HG03175 (cell line): ENCODE results near the gene ZNF410.
A peak's percentile ranks its signal among the peaks of the same experiment; 100 is the strongest.

Experiments
- ATAC-seq: cut with Tn5 transposase; IDR thresholded peaks from one replicate; pipeline ENCODE4 v1.9.1; 2021; ENCODE audit warnings: mild to moderate bottlenecking, moderate library complexity; ENCODE audit not compliant: unreplicated experiment

The ZNF410 gene

GRCh38 chr14:73949752-73950734, 63.4 kb downstream of the ZNF410 start, which contains the start of the genes COQ6 and FAM161B:
COQ6 (plus strand) TSS chr14:73950302; CDS start chr14:73950333, 31 bp downstream.
FAM161B (minus strand) TSS chr14:73950094; CDS start chr14:73950026, 68 bp downstream.
- ATAC-seq: peak; percentile 86

DNA sequence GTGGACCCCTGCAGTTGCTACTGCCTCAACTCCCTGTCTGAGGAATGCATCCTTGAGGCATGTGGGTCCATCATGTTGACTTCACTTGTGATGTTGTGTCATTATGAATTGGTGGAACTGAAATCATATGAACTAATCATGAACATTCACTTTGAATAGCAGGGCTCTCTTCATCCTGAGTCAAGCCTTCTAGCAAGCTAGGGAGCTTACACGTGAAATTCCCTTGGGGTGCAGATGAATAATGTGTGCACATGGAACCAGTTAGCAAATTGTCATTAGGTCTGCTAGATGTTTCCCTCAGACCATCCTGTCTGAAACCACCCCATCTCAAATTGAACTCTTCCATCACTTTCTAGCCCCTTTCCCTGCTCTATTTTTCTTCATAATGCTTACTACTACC, 67.1 kb downstream of the ZNF410 start:
- no peak for ATAC-seq

DNA sequence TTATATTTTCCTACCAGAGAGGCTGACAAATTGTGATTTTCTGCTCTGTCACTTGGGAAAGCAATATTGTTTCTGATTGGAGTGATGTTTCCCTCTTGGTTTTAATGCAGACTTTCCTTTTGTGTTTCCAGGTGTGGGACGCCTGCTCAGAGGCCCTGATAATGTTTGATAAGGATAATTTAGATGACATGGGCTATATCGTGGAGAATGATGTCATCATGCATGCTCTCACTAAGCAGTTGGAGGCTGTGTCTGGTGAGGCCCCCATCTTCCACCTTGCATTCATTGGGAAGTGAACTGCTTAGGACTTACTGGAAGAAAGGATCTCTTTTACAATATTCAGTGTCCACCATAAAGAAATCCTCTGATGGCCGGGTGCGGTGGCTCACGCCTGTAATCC, 69.0 kb downstream of the ZNF410 start:
- ATAC-seq: no peak

DNA sequence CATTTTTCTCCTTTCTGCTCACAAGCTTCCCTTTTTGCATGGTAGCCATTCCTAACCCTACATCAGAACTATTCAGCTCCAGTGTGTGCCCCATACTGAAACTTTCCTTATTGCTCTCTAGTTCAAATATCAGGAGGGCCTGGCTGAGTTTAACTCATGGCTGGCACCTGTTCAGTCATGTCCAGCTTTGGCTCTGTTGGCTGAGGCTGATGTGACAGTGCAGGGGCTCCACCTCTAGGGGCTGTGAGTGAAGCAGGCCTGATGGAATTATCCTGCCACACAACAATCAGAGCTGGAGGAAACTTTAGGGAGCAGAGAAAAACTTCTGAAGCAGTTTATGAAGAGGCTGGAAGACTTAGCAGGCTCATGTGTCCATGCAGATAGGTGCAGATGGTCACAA, 71.9 kb downstream of the ZNF410 start:
- no peak for ATAC-seq

DNA sequence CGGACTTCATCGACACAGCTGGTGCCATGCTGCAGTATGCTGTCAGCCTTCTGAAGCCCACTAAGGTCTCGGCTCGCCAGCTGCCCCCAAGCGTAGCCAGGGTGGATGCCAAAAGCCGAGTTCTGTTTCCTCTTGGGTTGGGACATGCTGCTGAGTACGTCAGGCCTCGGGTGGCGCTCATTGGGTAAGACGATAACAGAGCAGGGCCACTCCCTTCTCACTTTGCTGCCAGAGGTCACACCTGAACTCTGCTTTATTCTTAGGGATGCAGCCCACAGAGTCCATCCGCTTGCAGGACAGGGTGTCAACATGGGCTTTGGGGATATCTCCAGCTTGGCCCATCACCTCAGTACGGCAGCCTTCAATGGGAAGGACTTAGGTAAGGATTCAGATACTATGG, 74.5 kb downstream of the ZNF410 start:
- no peak for ATAC-seq

- no peak for ATAC-seq
Measured at GRCh38 chr14:73965216-73965615, 78.6 kb downstream of the ZNF410 start.

GRCh38 chr14:73968885-73969284, 82.2 kb downstream of the ZNF410 start:
- ATAC-seq: no peak

DNA sequence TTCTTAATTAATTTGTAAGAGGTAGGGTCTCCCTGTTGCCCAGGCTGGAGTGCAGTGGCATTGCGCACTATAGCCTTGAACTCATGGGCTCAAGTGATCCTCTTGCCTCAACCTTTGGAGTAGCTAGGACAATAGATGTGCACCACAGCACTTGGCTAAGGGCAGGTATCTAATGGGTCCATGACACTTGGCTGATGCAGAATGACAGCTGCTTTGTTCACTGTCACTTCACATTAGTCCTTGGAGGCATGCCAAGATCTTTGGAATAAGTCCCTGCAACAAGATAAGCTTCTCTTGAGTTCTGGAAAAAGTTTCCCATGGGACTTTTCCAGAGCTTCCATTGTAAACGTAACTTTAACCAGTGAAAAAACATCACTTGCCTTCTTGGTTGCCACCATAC, 86.8 kb downstream of the ZNF410 start:
- no peak for ATAC-seq

DNA sequence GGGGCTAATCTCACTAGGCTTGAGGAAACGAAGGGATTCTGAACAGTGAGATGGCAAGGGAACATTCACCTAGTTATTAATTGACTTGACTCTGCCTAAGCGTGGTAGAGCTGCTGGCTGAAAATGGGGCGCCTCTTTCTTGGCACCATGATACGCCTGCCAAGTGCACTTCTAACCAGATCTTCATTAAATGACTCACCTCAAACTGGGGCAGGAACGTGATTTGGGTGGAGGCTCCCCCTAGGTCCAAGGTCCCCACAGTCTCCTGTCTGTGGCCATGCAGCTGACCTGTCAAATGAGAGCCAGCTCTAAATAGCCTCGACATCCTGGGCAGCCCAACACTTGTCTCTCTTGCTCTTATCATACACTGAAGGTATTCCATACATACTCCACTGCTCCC, 89.5 kb downstream of the ZNF410 start:
- no peak for ATAC-seq

GRCh38 chr14:73977896-73978295, 91.2 kb downstream of the ZNF410 start:
- no peak for ATAC-seq
